Measurements from ENCODE around the gene INPP5E.

The INPP5E gene

GRCh38 chr9:136404801-136405136 is 34.9 kb downstream of the INPP5E start:
- H3K9me3 ChIP-seq (ENCODE audit: control insufficient read depth, insufficient read depth, low read length) = no peaks in the 10 kb centered on the region
- H3K27me3 ChIP-seq (ENCODE audit: control insufficient read depth, insufficient read depth, low read length) = no peaks in the 10 kb centered on the region
- H3K36me3 ChIP-seq (ENCODE audit: control insufficient read depth, insufficient read depth, low read length) = peaks cover 44% of the 10 kb centered on the region
- no peaks in the 10 kb centered on the region for H3K4me1 ChIP-seq (ENCODE audit: control insufficient read depth, insufficient read depth, low read length)
- no peak overlapping the region for H3K9ac ChIP-seq (ENCODE audit: low read depth, low read length)
- H3K4me3 ChIP-seq (ENCODE audit: low read depth, low read length) = no peak overlapping the region

- no peaks in the 10 kb centered on the region for H3K9me3 ChIP-seq (ENCODE audit: control insufficient read depth, insufficient read depth, low read length)
- H3K4me1 ChIP-seq (ENCODE audit: control insufficient read depth, insufficient read depth, low read length) = no peaks in the 10 kb centered on the region
- H3K4me3 ChIP-seq (ENCODE audit: low read depth, low read length) = no peak overlapping the region
- H3K36me3 ChIP-seq (ENCODE audit: control insufficient read depth, insufficient read depth, low read length) = peaks cover 44% of the 10 kb centered on the region
- H3K27me3 ChIP-seq (ENCODE audit: control insufficient read depth, insufficient read depth, low read length) = no peaks in the 10 kb centered on the region
- H3K9ac ChIP-seq (ENCODE audit: low read depth, low read length) = no peak overlapping the region
Measured at GRCh38 chr9:136403915-136404800, 35.5 kb downstream of the INPP5E start.

DNA sequence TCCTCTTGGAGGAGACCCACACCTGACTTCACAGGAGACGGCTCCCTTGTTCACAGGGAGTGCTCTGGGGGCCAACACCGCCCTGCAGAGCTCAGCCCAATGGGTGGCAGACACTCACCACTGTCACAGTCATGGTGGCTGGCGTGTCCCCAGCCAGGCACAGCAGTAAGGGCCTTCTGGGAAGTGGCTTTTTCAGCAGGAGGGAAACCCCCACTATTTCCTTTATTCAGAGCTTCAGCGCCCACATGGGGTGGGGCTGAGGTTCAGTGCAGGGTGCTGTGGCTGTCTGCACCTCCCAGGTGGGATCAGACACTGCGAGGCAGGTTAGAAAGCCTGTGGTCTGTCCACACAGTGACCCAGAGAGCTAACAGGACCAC is 36.1 kb downstream of the INPP5E start:
- Histone ChIP-seq H3K4me3 (ENCODE audit: low read depth, low read length) (no peak overlapping the region), H3K36me3 (ENCODE audit: control insufficient read depth, insufficient read depth, low read length) (peaks cover 48% of the 10 kb centered on the region), H3K9ac (ENCODE audit: low read depth, low read length) (no peak overlapping the region), H3K9me3 (ENCODE audit: control insufficient read depth, insufficient read depth, low read length) (no peaks in the 10 kb centered on the region), H3K27me3 (ENCODE audit: control insufficient read depth, insufficient read depth, low read length) (no peaks in the 10 kb centered on the region), H3K4me1 (ENCODE audit: control insufficient read depth, insufficient read depth, low read length) (peaks cover 3% of the 10 kb centered on the region)

DNA sequence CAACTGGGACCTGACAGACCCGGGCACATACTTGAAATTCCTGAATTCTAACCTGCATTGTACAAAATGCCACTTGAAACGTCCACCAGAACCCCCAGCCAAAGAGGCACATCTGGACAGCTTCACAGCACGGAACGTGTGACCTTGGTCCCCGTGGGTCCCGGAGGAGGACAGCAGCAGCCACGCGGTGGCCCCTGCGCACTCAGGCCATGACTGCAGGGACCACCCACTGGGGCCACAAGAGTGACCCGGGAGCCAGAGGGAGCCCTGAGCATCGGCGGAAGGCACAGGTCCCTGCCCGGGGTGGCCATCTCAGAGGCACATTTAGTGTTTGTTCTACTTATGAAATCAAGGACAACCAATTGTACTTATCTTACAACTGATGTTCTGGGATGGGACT is 37.6 kb downstream of the INPP5E start:
- Histone ChIP-seq H3K9me3 (ENCODE audit: control insufficient read depth, insufficient read depth, low read length) (no peaks in the 10 kb centered on the region), H3K4me3 (ENCODE audit: low read depth, low read length) (no peak overlapping the region), H3K9ac (ENCODE audit: low read depth, low read length) (no peak overlapping the region), H3K36me3 (ENCODE audit: control insufficient read depth, insufficient read depth, low read length) (peaks cover 48% of the 10 kb centered on the region), H3K27me3 (ENCODE audit: control insufficient read depth, insufficient read depth, low read length) (no peaks in the 10 kb centered on the region), H3K4me1 (ENCODE audit: control insufficient read depth, insufficient read depth, low read length) (peaks cover 3% of the 10 kb centered on the region)

DNA sequence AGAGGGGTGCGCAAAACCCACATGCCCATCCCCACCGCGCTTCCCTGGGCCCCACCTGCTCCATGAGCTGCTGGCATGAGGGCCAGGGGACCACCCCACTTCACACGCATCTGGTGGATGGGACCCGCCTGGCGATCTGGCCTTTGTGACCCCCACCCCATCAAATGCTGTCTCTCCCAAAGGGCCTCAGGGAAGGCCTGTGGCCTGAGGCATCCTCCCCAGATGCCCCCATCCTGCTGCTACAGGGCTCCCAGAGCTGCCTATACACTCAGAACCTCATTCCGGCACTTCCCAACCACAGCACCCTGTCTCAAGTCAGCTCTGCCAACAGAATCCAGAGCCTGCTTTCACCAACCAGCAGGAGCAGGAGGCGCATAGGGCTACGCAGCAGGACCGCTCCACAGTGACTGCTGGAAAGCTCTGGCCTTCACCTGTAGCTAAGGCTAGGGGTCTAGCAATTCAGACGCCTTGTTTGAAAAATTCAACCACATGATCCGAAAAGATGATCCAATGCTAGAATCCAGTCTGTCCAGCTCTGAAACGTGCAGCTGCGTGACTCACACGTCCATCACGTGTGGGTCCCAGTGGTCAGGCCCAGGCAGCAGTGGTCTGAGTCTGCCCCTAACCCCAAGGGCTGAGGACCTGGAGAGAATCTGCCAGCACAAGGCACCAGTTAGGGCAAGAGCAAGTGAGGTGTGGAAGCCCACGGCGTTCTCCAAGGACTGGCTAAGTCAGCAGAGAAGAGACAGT is 38.3 kb downstream of the INPP5E start:
- no peak overlapping the region for H3K9ac ChIP-seq (ENCODE audit: low read depth, low read length)
- H3K27me3 ChIP-seq (ENCODE audit: control insufficient read depth, insufficient read depth, low read length) = no peaks in the 10 kb centered on the region

DNA sequence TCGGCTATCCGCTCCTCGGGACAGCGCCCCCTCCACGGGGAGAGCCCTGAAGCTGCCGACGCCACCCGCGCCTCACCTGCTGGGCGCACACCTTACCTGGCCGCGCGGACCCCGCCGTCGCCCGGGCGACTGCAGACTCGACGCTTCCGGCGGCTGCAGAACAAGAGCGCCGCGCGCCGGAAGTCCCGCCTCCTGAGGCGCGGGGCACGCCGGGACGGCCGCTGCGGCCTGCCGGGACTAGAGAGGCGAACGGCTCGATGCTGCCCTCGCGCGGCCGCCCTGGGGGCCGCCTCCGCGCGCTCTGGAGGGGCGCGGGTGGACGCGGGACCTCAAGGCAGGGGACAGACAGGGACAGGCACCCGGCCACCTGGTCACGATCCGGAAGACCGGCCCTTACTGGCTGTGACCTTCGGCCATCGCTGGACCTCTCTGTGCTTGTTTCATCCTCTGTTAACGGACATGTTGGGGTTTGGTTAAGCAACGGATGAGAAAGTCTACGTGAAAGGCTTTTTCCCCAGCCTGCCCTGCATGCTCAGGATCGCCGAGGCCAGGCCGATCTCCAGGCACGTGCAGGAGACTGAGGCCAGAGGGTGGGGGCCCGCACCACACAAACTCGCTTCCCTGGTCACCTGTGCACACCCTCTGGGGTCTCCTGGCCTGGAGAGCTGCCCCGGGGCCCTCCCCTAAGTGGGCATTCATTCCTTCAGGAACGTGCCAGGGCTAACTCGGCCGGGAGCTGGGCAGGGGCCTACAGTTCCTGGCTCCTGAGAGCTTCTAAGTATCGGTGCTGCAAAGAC is 39.4 kb downstream of the INPP5E start, which contains the start of gene SNAPC4:
SNAPC4 (minus strand) TSS at position 133 of the 797 bp plus-strand sequence. CDS start 1,742 bp downstream, outside the sequence.
- Histone ChIP-seq H3K4me1 (ENCODE audit: control insufficient read depth, insufficient read depth, low read length) (peaks cover 3% of the 10 kb centered on the region), H3K9ac (ENCODE audit: low read depth, low read length) (peak within 1 kb of the TSS; percentile 87), H3K27me3 (ENCODE audit: control insufficient read depth, insufficient read depth, low read length) (no peaks in the 10 kb centered on the region), H3K4me3 (ENCODE audit: low read depth, low read length) (peak within 1 kb of the TSS; percentile 84), H3K36me3 (ENCODE audit: control insufficient read depth, insufficient read depth, low read length) (peaks cover 54% of the 10 kb centered on the region), H3K9me3 (ENCODE audit: control insufficient read depth, insufficient read depth, low read length) (no peaks in the 10 kb centered on the region)

More for the DNA sequence above, 38.3 kb downstream of the INPP5E start:
- Histone ChIP-seq H3K9me3 (ENCODE audit: control insufficient read depth, insufficient read depth, low read length) (no peaks in the 10 kb centered on the region), H3K4me3 (ENCODE audit: low read depth, low read length) (no peak overlapping the region), H3K4me1 (ENCODE audit: control insufficient read depth, insufficient read depth, low read length) (peaks cover 3% of the 10 kb centered on the region), H3K36me3 (ENCODE audit: control insufficient read depth, insufficient read depth, low read length) (peaks cover 51% of the 10 kb centered on the region)

DNA sequence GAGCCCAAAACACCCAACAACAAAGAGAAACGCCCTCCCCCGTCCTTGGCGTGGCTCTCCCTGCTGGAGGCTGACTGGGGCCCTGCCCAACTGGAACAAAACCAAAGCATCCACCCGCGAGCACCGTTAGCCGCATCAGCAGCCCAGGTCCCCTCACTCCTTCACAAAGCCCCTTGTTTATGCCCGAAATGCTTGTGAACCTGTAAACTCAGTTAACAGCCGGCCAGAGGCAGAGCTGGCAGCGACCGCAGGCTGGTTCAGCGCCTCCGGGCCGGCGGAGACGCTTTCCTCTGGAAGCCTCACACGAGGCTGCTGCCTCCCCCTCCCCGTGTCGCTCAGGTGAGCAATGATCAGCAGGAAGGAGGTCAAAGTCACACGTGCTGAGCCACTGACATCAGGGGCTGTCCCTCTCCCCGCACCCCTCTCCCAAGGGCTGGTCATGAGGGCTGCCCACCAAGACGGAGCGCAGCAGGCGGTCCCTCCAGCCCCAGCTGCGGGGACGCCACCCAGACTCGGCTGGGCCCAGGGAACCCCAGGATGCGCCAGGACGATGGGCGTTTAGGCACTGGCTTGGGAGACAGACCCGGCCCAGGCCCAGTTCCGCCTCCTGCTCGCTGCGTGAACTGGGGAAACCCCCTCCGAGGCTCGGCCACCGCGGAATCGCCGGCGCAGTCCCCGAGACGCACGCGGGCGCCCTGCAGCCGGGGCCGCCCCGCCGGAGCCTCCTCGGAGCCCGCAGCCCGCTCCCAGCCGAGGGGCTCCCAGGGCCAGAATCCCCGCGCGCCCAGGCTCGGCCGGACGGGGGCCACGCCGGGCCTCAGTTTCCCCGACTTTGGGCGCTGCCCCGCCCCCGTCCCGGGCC is 40.2 kb downstream of the INPP5E start:
- H3K27me3 ChIP-seq (ENCODE audit: control insufficient read depth, insufficient read depth, low read length) = no peaks in the 10 kb centered on the region
- H3K9me3 ChIP-seq (ENCODE audit: control insufficient read depth, insufficient read depth, low read length) = no peaks in the 10 kb centered on the region
- peak overlapping the region; percentile 84 for H3K4me3 ChIP-seq (ENCODE audit: low read depth, low read length)
- H3K36me3 ChIP-seq (ENCODE audit: control insufficient read depth, insufficient read depth, low read length) = peaks cover 54% of the 10 kb centered on the region
- peak overlapping the region; percentile 87 for H3K9ac ChIP-seq (ENCODE audit: low read depth, low read length)
- peaks cover 3% of the 10 kb centered on the region for H3K4me1 ChIP-seq (ENCODE audit: control insufficient read depth, insufficient read depth, low read length)

- H3K4me3 ChIP-seq (ENCODE audit: low read depth, low read length) = peak overlapping the region; percentile 84
- peaks cover 3% of the 10 kb centered on the region for H3K4me1 ChIP-seq (ENCODE audit: control insufficient read depth, insufficient read depth, low read length)
- H3K36me3 ChIP-seq (ENCODE audit: control insufficient read depth, insufficient read depth, low read length) = peaks cover 54% of the 10 kb centered on the region
- H3K9ac ChIP-seq (ENCODE audit: low read depth, low read length) = no peak overlapping the region
- no peaks in the 10 kb centered on the region for H3K27me3 ChIP-seq (ENCODE audit: control insufficient read depth, insufficient read depth, low read length)
- no peaks in the 10 kb centered on the region for H3K9me3 ChIP-seq (ENCODE audit: control insufficient read depth, insufficient read depth, low read length)
Measured at GRCh38 chr9:136398286-136398685, 41.4 kb downstream of the INPP5E start.

DNA sequence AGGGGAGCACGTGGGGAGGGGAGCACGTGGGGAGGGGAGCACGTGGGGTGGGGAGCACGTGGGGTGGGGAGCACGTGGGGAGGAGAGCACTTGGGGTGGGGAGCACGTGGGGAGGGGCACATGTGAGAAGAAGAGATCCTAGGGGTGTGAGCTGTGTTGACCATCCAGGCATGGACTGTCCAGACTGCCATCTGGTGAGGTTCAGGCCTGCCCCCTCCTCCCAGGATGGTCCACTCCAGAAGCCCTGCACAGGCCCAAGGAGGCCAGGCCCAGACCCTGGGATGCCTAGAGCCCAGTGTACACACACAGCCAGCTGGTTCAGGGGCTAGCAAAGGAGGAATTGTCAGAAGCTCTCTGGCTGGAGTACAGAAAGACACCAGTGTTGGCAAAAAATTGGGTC is 42.0 kb downstream of the INPP5E start:
- no peaks in the 10 kb centered on the region for H3K27me3 ChIP-seq (ENCODE audit: control insufficient read depth, insufficient read depth, low read length)
- no peak overlapping the region for H3K4me3 ChIP-seq (ENCODE audit: low read depth, low read length)
- H3K9me3 ChIP-seq (ENCODE audit: control insufficient read depth, insufficient read depth, low read length) = no peaks in the 10 kb centered on the region
- no peak overlapping the region for H3K9ac ChIP-seq (ENCODE audit: low read depth, low read length)
- H3K4me1 ChIP-seq (ENCODE audit: control insufficient read depth, insufficient read depth, low read length) = peaks cover 3% of the 10 kb centered on the region
- peaks cover 58% of the 10 kb centered on the region for H3K36me3 ChIP-seq (ENCODE audit: control insufficient read depth, insufficient read depth, low read length)

GRCh38 chr9:136396219-136396515 is 43.5 kb downstream of the INPP5E start:
- H3K36me3 ChIP-seq (ENCODE audit: control insufficient read depth, insufficient read depth, low read length) = peaks cover 69% of the 10 kb centered on the region
- no peak overlapping the region for H3K4me3 ChIP-seq (ENCODE audit: low read depth, low read length)
- no peaks in the 10 kb centered on the region for H3K27me3 ChIP-seq (ENCODE audit: control insufficient read depth, insufficient read depth, low read length)
- no peak overlapping the region for H3K9ac ChIP-seq (ENCODE audit: low read depth, low read length)
- H3K4me1 ChIP-seq (ENCODE audit: control insufficient read depth, insufficient read depth, low read length) = peaks cover 3% of the 10 kb centered on the region
- H3K9me3 ChIP-seq (ENCODE audit: control insufficient read depth, insufficient read depth, low read length) = no peaks in the 10 kb centered on the region

Measured in iPS-15b (cell line).